ENCODE measurements around the gene DLGAP5.

DNA sequence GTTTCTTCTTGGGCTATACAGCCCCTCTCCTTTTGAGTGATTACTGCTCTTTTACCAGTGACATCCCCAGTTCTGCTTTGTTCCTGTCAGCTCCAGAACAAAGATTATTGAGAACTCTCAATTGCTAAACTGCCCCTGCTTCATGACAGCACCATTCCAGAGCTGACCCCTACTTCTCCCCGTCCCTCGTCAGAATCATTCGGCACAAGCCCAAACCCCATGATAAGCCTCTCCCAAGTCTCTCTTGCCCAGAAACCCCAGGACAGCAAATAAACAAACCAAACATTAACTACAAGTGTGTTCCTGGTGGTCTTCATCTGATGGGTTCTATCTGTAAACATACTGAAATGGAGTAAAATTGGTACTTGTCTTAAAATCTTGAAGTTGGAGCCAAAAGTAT, 9.3 kb upstream of the DLGAP5 start:
- TF ChIP-seq GATA2 (IDR thresholded peaks at IDR 0.05; ENCODE audit: low read depth, low read length) = no peak
- no peak for TF ChIP-seq GATA3 (IDR thresholded peaks at IDR 0.05; ENCODE audit: low read depth, low read length)

Data from SH-SY5Y (cell line).